ENCODE data around the gene P3H3. TPM values are rescaled to one million over a fixed set of nuclear protein-coding genes. Genes with fewer than 3 reads are reported as not detected.

Gene P3H3
- polyA plus RNA-seq, 4 donors = 0.89 to 18.3 (median 4.9) TPM

DNA sequence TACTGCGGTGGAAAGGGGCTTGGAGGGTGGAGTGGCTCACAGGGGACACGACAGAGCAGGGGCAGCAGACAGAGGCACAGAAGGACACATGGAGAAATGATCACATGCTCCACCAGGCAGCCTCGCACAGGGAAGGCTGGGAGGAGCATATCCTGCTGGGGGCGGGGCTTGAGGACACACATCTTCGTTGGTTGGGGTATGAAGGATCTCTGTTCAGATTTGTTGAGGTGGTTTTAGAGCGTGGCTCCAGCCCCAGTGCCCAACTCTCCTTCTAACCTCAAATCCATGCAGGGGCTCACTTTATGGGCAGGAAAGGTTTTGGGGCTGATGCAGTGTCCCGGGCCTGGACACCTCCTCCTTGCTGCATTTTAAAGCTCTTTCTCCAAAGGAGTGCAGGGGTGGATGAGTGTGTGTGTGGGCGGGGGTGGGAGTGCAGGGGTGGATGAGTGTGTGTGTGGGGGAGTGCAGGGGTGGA lies 733 bp upstream of the P3H3 start:
- peak; percentile 60 to 85 for DNase-seq
- no peak overlapping the region for H3K4me3 ChIP-seq (ENCODE audit: low read depth in 1 of 3, low read length in 3 of 3)
- peaks cover 0 to 19% (median 7%) of the 10 kb centered on the region in 3 donors for H3K4me1 ChIP-seq (ENCODE audit: control insufficient read depth in 3 of 3, insufficient read depth in 2 of 3, low read depth in 1 of 3, low read length in 2 of 3)
- H3K27ac ChIP-seq (ENCODE audit: low read depth in 1 of 3, low read length in 2 of 3) = peak overlapping the region in 1 of 3 donors; percentile 9
- peaks cover 0 to 47% (median 2%) of the 10 kb centered on the region in 3 donors for H3K27me3 ChIP-seq (ENCODE audit: control insufficient read depth in 3 of 3, insufficient read depth in 3 of 3, low read length in 3 of 3)
- no peaks in the 10 kb centered on the region for H3K9me3 ChIP-seq (ENCODE audit: control insufficient read depth in 2 of 2, insufficient read depth in 1 of 2, low read depth in 1 of 2, low read length in 1 of 2)
- peaks cover 0 to 31% (median 0%) of the 10 kb centered on the region in 3 donors for H3K36me3 ChIP-seq (ENCODE audit: control insufficient read depth in 3 of 3, insufficient read depth in 2 of 3, low read depth in 1 of 3, low read length in 3 of 3)
- no peak for FAIRE-seq
- 5 to 13% (median 7%) methylated on average over 8 of the region's 8 CpGs for WGBS, 3 donors

DNA sequence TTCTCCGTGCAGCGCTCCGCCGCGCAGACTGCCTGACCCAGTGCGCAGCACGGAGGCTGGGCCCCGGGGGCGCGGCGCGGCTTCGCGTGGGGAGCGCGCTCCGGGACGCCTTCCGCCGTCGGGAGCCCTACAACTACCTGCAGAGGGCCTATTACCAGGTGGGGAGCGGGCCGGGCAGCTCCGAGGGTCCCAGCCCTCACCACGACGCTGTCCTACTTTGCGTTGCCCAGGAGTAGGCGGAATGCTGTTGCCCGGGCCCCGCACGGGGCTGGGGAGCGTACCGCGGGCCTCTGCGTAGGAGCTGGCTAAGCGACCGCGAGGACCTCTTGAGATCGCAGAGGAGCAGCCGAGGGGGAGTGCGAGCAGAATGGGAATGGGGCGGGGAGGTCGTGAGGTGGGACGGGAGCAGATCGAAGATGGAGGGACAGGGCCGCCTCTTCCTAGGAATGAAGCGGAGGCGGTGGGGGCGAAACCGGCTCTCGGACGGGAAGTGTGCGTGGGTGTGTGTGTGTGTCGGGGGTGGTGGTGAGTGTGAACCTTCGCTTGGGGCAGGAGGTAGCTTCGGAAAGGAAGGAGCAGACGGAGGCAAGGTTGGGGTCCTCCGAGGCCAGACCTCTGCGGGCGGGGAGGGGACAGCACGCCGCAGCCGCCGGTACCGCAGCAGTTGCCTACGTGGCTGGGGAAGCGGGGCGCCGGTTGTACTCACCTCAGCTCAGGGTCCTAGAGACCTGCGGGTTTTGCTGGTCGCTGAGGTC lies 751 bp downstream of the P3H3 start:
- FAIRE-seq (no peak), DNase-seq (peak in 1 of 2 donors; percentile 84)
- Histone ChIP-seq H3K4me3 (ENCODE audit: low read depth in 1 of 3, low read length in 3 of 3) (peak overlapping the region; percentile 48 to 96 (median 57)), H3K27ac (ENCODE audit: low read depth in 1 of 3, low read length in 2 of 3) (peak overlapping the region in 2 of 3 donors; percentile 67 to 85), H3K36me3 (ENCODE audit: control insufficient read depth in 3 of 3, insufficient read depth in 2 of 3, low read depth in 1 of 3, low read length in 3 of 3) (peaks cover 0 to 39% (median 0%) of the 10 kb centered on the region in 3 donors), H3K27me3 (ENCODE audit: control insufficient read depth in 3 of 3, insufficient read depth in 3 of 3, low read length in 3 of 3) (peaks cover 0 to 32% (median 2%) of the 10 kb centered on the region in 3 donors), H3K9me3 (ENCODE audit: control insufficient read depth in 2 of 2, insufficient read depth in 1 of 2, low read depth in 1 of 2, low read length in 1 of 2) (no peaks in the 10 kb centered on the region), H3K4me1 (ENCODE audit: control insufficient read depth in 3 of 3, insufficient read depth in 2 of 3, low read depth in 1 of 3, low read length in 2 of 3) (peaks cover 0 to 23% (median 7%) of the 10 kb centered on the region in 3 donors)
- WGBS, 3 donors = 0 to 2% (median 1%) methylated on average over 57 to 71 of the region's 71 CpGs

DNA sequence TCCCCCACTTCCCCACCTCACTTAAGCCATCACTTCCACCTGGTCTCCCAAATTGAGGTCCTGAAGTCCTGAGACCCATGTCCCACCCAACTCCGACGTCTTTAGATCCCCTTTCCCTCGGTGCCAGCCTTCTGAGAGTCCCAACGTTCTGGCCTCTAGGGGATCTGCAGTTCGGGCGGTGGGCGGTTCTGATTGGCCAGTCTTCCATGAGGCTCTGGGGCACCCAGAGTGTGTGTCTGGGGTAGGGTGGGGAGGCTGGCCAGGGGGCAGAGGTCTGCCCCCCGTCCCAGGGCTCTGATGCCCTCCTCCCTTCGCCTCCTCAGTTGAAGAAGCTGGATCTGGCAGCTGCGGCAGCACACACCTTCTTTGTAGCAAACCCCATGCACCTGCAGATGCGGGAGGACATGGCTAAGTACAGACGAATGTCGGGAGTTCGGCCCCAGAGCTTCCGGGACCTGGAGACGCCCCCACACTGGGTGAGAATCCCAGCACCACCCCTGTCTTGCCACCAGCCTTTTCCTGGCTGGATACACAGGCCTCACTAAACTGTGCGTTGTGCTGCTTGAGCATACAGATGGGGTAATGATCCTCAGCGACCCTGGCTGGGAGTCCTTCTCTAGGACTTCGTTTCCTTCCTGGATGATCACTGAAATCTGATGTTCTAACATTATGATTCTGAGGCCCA lies 1.5 kb downstream of the P3H3 start:
- Histone ChIP-seq H3K27me3 (ENCODE audit: control insufficient read depth in 3 of 3, insufficient read depth in 3 of 3, low read length in 3 of 3) (peaks cover 0 to 25% (median 0%) of the 10 kb centered on the region in 3 donors), H3K27ac (ENCODE audit: low read depth in 1 of 3, low read length in 2 of 3) (peak overlapping the region in 1 of 3 donors; percentile 85), H3K4me1 (ENCODE audit: control insufficient read depth in 3 of 3, insufficient read depth in 2 of 3, low read depth in 1 of 3, low read length in 2 of 3) (peaks cover 0 to 25% (median 7%) of the 10 kb centered on the region in 3 donors), H3K9me3 (ENCODE audit: control insufficient read depth in 2 of 2, insufficient read depth in 1 of 2, low read depth in 1 of 2, low read length in 1 of 2) (no peaks in the 10 kb centered on the region), H3K4me3 (ENCODE audit: low read depth in 1 of 3, low read length in 3 of 3) (peak overlapping the region in 2 of 3 donors; percentile 57 to 96), H3K36me3 (ENCODE audit: control insufficient read depth in 3 of 3, insufficient read depth in 2 of 3, low read depth in 1 of 3, low read length in 3 of 3) (peaks cover 0 to 40% (median 0%) of the 10 kb centered on the region in 3 donors)
- no peak for DNase-seq
- WGBS, 3 donors = 24 to 44% (median 30%) methylated on average over 18 to 19 of the region's 19 CpGs
- no peak for FAIRE-seq

DNA sequence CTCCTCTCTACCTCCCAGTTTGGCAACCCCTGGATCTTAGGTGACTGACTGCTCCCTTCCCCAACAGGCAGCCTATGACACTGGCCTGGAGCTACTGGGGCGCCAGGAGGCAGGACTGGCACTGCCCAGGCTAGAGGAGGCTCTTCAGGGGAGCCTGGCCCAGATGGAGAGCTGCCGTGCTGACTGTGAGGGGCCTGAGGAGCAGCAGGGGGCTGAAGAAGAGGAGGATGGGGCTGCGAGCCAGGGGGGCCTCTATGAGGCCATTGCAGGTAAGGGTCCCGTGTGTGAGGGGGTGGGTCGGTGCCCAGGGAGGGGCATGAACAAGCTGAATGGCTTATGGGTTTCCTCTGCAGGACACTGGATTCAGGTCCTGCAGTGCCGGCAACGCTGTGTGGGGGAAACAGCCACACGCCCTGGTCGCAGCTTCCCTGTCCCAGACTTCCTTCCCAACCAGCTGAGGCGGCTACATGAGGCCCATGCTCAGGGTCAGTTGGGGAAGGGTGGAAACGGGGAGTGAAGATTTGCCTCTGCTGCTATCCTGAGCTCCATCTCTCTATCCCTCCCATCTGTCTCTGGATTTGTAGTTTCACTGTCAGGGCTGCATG lies 2.2 kb downstream of the P3H3 start:
- Histone ChIP-seq H3K27me3 (ENCODE audit: control insufficient read depth in 3 of 3, insufficient read depth in 3 of 3, low read length in 3 of 3) (peaks cover 0 to 18% (median 0%) of the 10 kb centered on the region in 3 donors), H3K4me3 (ENCODE audit: low read depth in 1 of 3, low read length in 3 of 3) (no peak overlapping the region), H3K4me1 (ENCODE audit: control insufficient read depth in 3 of 3, insufficient read depth in 2 of 3, low read depth in 1 of 3, low read length in 2 of 3) (peaks cover 0 to 23% (median 7%) of the 10 kb centered on the region in 3 donors), H3K27ac (ENCODE audit: low read depth in 1 of 3, low read length in 2 of 3) (no peak overlapping the region), H3K9me3 (ENCODE audit: control insufficient read depth in 2 of 2, insufficient read depth in 1 of 2, low read depth in 1 of 2, low read length in 1 of 2) (no peaks in the 10 kb centered on the region), H3K36me3 (ENCODE audit: control insufficient read depth in 3 of 3, insufficient read depth in 2 of 3, low read depth in 1 of 3, low read length in 3 of 3) (peaks cover 0 to 40% (median 0%) of the 10 kb centered on the region in 3 donors)
- DNase-seq (no peak), FAIRE-seq (no peak)
- 79 to 91% (median 88%) methylated on average over 11 of the region's 11 CpGs for WGBS, 3 donors

DNA sequence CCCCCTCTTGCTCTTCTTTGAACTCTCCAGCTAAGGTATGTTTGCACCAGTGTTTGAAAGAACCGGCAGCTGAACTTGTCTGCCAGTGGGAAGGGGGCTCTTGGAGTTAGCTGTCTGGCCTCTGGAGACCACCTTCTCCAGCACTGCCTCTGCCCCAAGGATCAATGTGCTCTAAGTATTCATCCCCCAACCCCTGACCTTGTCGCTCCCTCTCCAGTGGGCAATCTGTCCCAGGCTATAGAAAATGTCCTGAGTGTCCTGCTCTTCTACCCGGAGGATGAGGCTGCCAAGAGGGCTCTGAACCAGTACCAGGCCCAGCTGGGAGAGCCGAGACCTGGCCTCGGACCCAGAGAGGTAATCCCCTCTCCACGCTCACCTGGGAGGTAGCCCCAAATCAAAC lies 2.8 kb downstream of the P3H3 start:
- FAIRE-seq = no peak
- 84 to 92% (median 91%) methylated on average over 6 of the region's 6 CpGs for WGBS, 3 donors
- H3K4me1 ChIP-seq (ENCODE audit: control insufficient read depth in 3 of 3, insufficient read depth in 2 of 3, low read depth in 1 of 3, low read length in 2 of 3) = peaks cover 0 to 23% (median 7%) of the 10 kb centered on the region in 3 donors

DNA sequence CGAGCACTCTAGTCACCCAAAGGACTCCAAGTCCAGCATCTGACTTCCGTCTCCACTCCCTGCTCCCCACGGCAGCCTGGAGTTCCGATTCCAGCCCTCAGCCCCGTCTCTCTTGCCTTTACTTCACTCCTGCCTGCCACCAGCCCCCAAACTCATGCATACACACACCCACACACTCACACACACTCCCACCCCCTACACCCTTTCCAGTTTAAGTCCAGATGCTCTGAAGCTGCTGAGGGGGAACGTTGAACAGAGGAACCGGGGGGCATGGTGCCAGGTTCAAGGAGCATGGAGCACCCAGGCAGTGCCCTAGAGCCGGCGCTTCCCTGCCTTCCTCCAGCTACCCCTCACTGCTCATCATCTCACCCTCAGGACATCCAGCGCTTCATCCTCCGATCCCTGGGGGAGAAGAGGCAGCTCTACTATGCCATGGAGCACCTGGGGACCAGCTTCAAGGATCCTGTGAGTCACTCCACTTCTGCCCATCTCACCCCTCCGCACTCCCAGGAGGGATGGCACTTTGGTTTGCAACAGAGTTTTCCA lies 3.3 kb downstream of the P3H3 start:
- DNase-seq (no peak), FAIRE-seq (no peak)
- Histone ChIP-seq H3K36me3 (ENCODE audit: control insufficient read depth in 3 of 3, insufficient read depth in 2 of 3, low read depth in 1 of 3, low read length in 3 of 3) (peaks cover 0 to 41% (median 0%) of the 10 kb centered on the region in 3 donors), H3K27ac (ENCODE audit: low read depth in 1 of 3, low read length in 2 of 3) (no peak overlapping the region), H3K4me3 (ENCODE audit: low read depth in 1 of 3, low read length in 3 of 3) (no peak overlapping the region), H3K9me3 (ENCODE audit: control insufficient read depth in 2 of 2, insufficient read depth in 1 of 2, low read depth in 1 of 2, low read length in 1 of 2) (no peaks in the 10 kb centered on the region), H3K4me1 (ENCODE audit: control insufficient read depth in 3 of 3, insufficient read depth in 2 of 3, low read depth in 1 of 3, low read length in 2 of 3) (peaks cover 0 to 23% (median 7%) of the 10 kb centered on the region in 3 donors), H3K27me3 (ENCODE audit: control insufficient read depth in 3 of 3, insufficient read depth in 3 of 3, low read length in 3 of 3) (peaks cover 0 to 8% (median 0%) of the 10 kb centered on the region in 3 donors)
- WGBS, 3 donors = 84 to 93% (median 87%) methylated on average over 10 to 12 of the region's 12 CpGs

More for the DNA sequence above, 2.8 kb downstream of the P3H3 start:
- no peak for DNase-seq
- H3K9me3 ChIP-seq (ENCODE audit: control insufficient read depth in 2 of 2, insufficient read depth in 1 of 2, low read depth in 1 of 2, low read length in 1 of 2) = no peaks in the 10 kb centered on the region
- no peak overlapping the region for H3K27ac ChIP-seq (ENCODE audit: low read depth in 1 of 3, low read length in 2 of 3)
- H3K36me3 ChIP-seq (ENCODE audit: control insufficient read depth in 3 of 3, insufficient read depth in 2 of 3, low read depth in 1 of 3, low read length in 3 of 3) = peaks cover 0 to 40% (median 0%) of the 10 kb centered on the region in 3 donors
- H3K4me3 ChIP-seq (ENCODE audit: low read depth in 1 of 3, low read length in 3 of 3) = no peak overlapping the region
- peaks cover 0 to 14% (median 0%) of the 10 kb centered on the region in 3 donors for H3K27me3 ChIP-seq (ENCODE audit: control insufficient read depth in 3 of 3, insufficient read depth in 3 of 3, low read length in 3 of 3)

DNA sequence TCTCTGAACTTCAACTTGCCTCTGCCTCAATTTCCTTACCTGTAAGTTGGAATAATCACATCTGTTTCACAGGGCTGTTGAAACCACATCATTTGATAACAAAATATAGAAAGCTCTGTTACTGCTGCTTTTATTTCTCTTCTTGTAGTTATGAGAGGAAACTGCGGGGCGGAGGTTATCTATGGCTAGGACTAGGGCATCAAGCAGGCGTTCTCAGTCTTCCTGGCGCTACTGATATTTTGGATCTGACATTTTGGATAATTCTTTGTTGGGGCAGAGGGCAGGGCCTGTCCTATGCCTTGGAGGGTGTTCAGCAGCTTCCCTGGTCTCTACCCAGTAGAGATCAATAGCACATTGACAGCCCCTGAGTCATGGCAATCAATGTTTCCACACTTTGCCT lies 3.9 kb downstream of the P3H3 start:
- WGBS, 3 donors = 86 to 96% (median 92%) methylated on average over 4 of the region's 4 CpGs
- Histone ChIP-seq H3K9me3 (ENCODE audit: control insufficient read depth in 2 of 2, insufficient read depth in 1 of 2, low read depth in 1 of 2, low read length in 1 of 2) (no peaks in the 10 kb centered on the region), H3K27me3 (ENCODE audit: control insufficient read depth in 3 of 3, insufficient read depth in 3 of 3, low read length in 3 of 3) (peaks cover 0 to 7% (median 0%) of the 10 kb centered on the region in 3 donors), H3K4me1 (ENCODE audit: control insufficient read depth in 3 of 3, insufficient read depth in 2 of 3, low read depth in 1 of 3, low read length in 2 of 3) (peaks cover 0 to 20% (median 7%) of the 10 kb centered on the region in 3 donors), H3K4me3 (ENCODE audit: low read depth in 1 of 3, low read length in 3 of 3) (no peak overlapping the region), H3K27ac (ENCODE audit: low read depth in 1 of 3, low read length in 2 of 3) (no peak overlapping the region), H3K36me3 (ENCODE audit: control insufficient read depth in 3 of 3, insufficient read depth in 2 of 3, low read depth in 1 of 3, low read length in 3 of 3) (peaks cover 0 to 45% (median 0%) of the 10 kb centered on the region in 3 donors)
- FAIRE-seq (no peak), DNase-seq (no peak)

Measured in small intestine (tissue), 7 donors.